ENCODE results near the gene GEN1.

GEN1 gene, protein sequence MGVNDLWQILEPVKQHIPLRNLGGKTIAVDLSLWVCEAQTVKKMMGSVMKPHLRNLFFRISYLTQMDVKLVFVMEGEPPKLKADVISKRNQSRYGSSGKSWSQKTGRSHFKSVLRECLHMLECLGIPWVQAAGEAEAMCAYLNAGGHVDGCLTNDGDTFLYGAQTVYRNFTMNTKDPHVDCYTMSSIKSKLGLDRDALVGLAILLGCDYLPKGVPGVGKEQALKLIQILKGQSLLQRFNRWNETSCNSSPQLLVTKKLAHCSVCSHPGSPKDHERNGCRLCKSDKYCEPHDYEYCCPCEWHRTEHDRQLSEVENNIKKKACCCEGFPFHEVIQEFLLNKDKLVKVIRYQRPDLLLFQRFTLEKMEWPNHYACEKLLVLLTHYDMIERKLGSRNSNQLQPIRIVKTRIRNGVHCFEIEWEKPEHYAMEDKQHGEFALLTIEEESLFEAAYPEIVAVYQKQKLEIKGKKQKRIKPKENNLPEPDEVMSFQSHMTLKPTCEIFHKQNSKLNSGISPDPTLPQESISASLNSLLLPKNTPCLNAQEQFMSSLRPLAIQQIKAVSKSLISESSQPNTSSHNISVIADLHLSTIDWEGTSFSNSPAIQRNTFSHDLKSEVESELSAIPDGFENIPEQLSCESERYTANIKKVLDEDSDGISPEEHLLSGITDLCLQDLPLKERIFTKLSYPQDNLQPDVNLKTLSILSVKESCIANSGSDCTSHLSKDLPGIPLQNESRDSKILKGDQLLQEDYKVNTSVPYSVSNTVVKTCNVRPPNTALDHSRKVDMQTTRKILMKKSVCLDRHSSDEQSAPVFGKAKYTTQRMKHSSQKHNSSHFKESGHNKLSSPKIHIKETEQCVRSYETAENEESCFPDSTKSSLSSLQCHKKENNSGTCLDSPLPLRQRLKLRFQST
- 5.6 to 12.8 (median 10.2) reads per million in 4 donors for total RNA-seq

DNA sequence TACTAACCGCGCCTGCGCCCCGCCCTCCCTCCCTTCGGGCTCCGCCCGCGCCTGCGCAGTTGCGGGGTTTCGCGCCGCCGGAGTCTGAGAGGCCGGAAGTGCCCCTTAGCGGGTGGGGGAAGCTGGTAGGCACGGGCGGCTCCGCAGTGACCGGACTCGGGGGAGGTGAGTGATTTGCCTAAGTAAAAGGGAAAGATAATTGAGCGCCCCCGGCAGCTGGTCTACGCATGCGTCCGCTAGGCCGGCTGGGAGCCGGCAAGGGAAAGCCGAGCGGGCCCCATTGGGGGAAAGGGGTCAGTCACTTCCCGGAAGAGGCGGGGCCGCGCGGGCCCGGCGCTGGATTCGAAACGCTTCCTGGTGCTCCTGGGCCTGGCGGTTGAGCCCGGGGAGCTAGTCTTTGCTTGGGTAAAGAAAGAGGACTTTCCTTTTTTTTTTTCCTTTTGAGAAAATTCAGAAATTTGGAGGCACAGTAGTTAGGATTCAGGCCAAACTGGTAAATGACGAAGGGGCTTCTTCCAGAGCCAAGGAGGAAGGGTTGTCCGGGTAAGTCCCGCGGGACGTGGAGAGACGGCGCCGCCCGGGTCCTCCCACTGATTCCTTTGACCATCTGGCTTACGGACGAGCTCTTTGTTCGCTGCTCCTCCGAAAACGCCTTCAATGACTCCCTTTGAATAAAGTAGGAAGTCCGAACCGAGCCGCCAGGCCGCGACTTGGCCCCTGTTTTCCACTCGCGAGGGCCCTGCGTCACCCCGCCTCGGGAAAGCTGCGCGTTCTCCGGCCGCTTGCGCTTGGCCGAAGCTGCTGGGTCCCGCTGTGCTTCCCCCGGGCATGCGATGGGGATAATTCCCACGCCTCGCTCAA, at the start of gene GEN1, which contains the start of gene SMC6:
TSS of gene GEN1 (plus strand) at position 336 of the 861 bp plus-strand sequence. CDS start 5,806 bp downstream, outside the sequence.
TSS of gene SMC6 (minus strand) at position 8 of the 861 bp plus-strand sequence. CDS start 7,864 bp downstream, outside the sequence.
- DNase-seq: peak; percentile 84 to 92 (median 87)

DNA sequence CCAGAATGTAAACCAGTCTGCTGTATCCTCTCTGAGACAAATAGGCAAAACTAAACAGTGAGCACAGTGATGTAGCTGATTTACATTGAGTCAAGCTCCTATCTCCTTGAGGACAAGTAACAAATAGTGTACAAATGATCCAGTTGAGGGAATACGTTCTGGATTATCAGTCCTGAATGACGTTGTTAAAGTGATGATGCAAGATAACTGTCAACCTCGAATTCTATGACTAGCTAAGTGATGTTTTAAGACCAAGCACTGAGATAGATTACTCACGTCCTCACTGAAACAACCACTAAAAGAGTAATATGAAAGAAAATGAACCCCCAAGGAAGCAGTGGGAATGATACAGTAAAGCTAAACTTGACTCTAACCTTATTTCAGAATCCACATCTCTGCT, 47.1 kb upstream of the GEN1 start:
- no peak for DNase-seq

DNA sequence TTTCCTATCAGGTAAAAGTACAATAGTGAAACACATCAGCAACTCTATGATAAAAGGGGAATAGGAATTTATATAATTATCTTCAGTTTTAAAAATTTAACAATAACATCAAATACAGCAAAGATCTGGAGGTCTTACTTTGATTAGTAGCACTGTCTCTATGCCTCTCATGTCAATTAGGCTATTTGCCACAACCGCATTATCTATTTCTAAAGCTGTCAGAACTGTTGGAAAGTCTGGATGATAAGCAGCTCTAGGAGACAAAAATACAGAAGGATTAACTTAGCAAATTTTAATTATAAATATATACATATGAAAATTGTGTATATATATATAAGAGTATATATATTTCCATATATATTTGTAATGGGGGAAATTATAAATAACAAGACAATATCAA, 45.4 kb upstream of the GEN1 start:
- no peak for DNase-seq

DNA sequence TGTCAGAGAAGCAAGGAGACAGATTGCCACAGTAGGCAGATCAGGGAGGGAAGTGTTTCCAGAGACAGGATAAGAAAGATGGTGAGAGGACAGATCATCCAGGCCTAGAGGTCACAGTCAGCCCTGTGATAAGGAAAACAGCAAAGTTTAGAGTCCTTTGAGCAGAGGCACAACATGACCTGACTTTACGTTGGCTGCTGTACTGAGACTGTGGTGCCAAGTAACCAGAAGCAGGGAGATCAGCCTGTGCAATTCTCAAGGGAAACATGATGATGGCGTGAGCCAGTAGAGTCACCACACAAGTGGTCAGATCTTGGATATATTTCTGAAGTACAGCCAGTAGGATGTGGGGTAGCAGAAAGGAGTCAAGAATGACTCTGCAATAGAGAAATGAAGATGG, 44.0 kb upstream of the GEN1 start:
- no peak for DNase-seq

DNA sequence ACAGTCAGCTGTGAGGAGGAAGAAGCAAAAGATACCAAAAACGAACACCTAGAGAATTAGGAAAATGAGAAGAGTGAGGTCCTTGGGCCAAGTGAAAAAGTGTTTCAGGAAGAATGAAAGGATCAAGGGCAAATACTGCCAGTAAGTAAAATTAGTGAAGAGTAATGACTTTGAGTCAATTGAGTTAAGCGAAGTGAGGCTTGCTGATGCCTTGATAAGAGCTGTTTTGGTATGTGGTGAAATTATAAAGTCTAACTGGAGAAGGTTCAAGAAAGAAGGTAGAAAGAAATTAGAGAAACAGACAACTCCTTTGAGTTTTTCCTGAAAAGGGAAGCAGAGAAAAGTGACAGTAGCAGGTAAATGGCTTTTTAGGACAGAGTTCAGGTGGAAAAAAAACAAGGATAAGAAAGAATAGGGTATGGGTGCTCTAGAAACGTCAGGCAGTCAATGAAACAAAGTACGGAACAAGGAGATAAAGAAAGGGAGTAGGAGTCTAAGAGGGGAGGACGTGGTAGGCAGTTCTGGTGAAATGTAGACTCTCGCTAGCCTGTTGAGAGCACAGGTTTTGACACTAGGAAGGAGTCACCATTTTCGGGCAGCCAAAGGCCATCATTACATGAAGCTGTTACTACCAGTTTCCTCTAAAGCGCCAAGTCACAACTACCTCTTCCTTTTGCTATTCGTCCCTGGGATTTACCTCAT, 43.2 kb upstream of the GEN1 start:
- DNase-seq: no peak

DNA sequence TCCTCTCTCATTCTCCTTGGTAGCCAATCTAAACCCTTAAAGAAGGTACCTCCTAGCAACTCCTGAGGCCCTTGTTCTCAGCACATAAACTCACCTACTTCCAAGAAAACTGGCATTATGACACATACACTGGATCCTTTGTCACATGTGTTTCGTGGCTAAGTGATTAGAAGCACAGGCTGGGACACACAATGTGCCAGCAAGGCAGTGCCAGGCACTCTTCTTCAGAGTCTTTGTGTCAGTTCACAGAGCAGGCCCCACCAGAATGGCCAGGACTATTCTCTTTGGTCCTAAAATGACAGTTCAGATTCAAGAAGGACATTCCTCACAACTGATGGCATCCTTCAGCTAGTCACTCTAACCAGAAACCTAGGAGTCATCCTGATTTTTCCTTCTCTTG, 40.6 kb upstream of the GEN1 start:
- peak in 1 of 5 donors; percentile 2 for DNase-seq

DNA sequence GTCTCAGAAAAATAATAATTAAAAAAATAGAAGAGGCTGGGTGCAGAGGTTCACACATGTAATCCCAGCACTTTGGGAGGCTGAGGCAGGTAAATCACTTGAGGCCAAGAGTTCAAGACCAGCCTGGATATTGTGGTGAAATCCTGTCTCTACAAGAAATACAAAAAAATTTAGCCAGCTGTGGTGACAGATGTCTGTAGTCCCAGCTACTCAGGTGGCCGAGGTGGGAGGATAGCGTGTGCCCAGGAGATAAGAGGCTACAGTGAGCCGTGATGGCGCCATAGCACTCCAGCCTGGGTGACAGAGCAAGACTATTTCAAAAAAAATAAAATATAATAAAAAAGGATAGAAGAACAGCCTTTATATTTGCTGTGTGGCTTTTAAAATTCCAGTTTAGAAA, 36.3 kb upstream of the GEN1 start:
- no peak for DNase-seq

DNA sequence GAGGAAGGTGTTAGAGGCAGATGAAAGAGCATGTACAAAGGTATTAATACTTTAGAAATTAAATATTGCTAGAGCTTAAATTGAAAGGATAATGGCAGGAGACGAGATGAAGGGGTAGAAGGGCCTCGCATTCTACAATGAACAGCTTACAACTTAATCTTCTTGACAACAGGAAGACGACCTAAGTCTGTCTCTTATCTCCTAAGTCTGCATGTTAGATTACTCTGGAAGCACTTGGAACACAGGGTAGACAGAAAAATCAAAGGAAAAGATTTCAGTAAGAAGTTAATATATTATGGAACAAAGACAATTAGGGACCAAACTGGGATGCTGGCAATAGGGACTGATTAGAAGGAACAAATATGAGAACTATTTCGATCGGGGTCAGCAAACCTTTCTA, 35.2 kb upstream of the GEN1 start:
- DNase-seq: no peak

DNA sequence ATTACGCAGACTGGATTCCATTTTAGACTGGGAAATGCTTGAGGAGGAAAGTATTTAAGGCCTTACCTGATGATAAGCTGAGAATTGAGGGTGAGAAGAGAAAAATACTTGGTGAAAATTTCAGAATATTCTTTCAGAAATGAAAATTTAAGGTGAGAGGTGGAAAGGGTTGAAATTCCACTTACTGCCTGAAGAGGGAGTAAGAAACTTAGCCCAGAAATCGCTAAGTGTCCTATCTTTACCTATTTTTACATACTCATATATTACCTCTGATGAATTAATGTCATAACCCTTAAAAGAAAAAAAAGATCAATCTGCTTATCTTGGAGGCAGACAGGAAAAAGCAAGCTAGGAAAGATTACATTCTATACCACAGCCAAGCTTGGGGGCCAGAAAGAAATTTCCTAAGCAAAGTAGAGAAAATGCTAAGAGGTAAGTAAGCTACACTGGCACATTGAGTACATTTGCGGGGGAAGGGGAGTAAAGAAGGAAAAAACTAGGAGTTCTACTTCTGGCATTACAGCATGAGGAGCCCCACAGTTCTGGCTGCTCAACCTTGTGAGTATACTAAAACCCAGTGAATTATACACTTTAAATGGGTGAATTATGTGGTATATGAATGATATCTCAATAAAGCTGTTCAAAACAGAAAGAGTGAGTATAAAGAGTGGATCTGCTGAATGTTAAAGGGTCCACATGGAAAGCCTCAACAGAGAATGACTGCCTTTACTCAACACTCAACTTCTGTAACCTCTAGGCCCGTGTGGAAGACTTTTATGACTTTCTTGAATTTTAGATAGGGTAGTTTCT, 34.2 kb upstream of the GEN1 start:
- peak in 1 of 5 donors; percentile 5 for DNase-seq

DNA sequence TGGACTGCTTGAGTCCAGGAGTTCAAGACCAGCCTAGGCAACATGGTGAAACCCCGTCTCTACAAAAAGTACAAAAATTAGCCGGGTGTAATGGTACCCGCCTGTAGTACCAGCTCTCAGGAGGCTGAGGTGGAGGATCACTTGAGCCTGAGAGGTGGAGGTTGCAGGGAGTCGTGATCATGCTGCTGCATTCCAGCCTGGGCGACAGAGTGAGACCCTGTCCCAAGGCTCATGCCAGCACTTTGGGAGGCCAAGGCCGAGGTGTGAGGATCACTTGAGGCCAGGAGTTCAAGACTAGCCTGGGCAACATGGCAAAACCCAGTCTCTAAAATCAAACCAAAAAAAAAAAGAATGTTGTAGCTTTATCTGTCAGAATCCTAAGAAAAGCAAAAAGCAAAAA, 25.7 kb upstream of the GEN1 start:
- no peak for DNase-seq

DNA sequence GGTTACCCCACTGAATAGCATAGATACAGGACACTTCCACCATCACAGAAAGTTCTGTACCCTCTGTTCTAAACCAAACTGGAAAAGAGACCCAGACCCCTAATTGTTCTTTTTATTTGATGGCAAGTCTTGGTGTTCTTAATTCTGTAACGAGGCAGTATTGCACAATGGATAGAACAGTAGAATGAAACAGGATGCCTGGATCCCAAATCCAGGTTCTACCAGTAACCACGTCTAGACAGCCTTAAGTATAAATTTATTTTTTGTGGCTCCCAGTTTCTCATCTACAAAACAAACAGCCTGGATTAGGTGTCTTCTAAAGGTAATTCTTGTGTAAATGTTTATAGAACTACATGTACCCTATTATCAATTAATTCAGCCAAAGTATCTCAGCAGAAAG, 24.1 kb upstream of the GEN1 start:
- DNase-seq: no peak

DNA sequence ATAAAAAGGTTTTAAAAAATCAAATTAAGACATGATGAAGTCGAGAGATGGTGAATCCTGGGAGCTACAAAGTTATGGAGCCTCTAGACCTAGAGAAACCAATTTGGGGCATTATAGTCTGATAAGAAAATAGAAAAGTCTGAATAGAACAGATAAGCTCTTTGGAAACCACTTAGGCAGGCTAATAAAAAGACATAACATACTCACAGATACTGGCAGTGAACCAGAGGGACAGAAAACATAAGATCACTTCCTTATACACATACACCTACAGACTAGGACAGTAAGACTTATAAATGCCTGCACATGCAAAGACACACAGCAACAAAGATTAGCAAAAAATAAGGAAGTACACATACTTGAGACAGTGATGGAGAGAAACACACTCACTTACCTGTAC, 20.3 kb upstream of the GEN1 start:
- DNase-seq: no peak

DNA sequence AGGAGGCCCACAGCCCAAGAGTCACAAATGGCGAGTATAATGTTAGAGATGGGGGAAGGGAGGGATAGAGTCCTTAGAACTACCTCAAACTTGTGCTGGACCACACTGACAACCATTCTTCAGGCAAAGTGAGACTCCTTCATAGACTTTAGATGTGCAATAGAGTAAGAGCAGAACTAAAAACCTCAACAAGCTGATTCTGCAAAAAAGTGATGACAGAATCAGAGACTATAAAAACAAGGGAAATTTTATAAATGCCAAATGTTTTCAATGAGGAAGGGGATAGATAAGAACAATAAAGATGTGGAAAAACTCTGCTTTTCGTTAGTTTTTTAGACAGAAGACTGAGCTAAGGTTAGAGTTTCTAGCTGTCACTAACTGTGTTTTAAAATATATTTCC, 18.1 kb upstream of the GEN1 start:
- DNase-seq: no peak

DNA sequence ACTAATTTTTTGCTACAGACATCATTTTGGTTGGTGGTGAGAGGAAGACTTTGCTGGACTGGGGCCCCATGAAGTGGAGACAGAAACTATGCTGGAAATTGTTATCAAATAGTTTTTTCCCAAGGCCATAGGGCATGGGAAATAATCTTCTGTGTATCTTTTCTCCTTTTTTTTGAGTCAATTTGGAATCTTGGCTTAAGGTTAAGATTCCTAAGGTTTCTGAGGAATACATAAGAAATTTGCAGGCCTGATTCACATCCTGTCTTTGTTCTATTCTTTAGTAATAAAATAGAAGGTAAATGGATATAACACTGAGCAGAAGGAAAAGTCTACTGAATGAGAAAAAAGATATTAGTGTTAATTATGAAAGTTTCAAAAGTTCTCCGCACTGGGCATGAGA, 16.9 kb upstream of the GEN1 start:
- DNase-seq: no peak

DNA sequence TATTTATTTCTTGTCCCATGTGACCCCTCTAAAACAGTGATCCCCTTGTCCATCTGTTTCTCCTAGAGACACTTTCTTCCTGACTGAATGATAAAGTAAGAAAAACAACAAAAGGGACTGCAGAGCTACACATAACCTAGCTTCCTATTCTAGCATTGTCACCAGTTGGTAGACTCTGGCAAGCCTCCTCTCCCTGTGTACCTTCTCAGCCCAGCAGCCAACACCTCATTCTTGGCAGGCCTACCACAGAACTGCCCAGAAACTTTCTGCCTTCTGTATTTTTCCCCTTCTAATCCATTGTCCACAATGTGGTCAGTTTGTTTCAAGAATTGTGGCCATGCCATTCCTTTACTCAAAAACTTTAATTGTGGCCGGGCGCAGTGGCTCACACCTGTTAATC, 13.7 kb upstream of the GEN1 start:
- no peak for DNase-seq

DNA sequence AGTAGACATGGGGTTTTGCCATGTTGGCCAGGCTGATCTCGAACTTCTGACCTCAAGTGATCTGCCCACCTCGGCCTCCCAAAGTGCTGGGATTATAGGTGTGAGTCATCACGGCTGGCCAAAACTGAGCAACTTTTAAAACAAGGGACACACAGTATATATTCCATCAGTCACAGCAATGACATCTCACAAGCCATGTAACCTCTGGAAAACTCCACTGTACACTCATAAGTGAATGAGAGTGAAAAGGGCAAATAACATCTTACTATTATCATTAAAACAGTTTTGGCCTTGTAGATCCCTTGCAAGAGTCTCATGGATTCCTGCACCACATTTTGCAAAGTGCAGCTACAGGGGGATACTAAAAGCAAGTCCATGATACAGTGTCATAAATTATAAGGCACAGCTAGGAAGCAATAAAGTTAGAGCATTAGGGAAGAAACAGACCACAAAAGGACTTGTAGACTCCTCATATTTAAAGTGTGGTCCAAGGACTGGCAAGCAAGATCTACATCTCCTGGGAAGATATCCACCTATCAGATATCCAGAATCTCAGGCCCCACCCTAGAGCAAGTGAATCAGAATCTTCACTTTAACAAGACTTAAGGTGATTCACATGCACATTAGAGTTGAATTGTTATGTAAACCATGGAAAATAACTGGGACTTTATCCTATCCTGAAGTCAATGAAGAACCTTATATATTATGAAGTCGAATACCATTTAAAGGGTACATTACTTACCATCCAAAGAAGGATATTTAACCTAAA, 6.1 kb upstream of the GEN1 start:
- no peak for DNase-seq

DNA sequence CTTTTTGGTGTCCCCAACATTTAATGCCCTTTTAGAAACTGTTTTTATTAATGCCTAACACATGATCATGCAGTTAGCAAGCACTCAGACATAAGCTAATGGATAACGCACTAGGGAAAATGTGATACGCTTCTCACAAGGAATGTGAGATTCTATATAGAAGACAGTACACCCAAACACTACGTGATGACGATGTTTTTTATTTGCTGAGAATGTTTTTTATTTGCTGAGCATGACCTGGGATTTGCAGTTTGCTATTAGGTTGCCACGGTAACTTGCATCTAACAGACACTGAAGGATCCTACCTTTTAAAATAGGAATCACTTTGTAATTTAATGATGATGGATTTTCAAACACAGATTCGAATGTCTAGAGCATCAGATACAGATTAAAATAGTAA, 5.2 kb upstream of the GEN1 start:
- no peak for DNase-seq

DNA sequence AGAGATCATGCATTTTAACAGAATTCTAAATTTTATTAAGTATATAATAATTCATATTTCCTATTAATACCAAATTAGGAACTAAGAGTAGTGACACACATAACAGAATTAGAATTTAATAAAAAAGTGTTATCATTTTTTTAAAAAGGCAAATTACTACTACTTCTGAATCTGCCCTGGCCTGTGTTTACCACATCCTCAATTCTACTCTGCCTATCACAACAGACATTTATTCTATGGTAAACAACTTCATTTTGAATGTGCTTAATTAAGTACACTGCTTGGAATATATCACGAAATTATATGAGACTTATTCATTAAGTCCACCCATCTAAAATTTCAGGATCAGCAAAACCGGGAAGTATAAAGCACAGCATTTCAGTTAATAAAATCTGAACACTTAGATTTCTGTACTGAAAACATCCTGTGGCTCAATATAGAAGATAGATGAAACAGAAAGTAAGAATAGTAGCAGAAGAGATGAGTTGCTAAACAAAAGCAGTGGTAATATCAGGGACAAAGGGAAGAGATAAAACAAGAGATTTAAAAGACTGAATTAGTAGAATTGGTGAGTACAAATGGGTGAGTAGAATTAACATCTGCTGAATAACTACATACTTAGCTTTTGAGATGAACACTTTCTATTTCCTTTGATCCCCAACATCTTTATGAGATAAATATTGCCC, 4.0 kb upstream of the GEN1 start:
- peak in 1 of 5 donors; percentile 25 for DNase-seq

DNA sequence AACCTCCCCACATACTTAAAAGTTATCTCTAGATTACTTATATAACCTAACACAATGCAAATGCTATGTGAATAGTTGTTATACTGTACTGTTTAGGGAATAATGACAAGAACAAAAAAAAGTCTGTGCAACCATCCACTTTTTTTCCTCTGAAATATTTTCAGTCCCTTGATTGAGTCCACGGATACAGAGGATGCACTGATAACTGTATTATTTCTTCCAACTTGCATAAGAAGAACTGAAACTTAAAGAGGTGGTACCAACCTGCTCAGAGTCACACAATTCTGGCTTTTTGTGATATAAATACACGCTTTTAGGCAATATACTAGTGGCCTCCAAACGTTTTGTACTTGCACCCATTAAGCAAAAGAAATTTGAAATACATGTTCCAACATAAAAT, 1.7 kb upstream of the GEN1 start:
- DNase-seq: no peak
